ENCODE measurements around the gene PKP2. TPM values are rescaled to one million over a fixed set of nuclear protein-coding genes. Genes with fewer than 3 reads are reported as not detected.

The PKP2 gene
- total and polyA plus RNA-seq, 2 of the 4 experiments (the other 2 are of a cell fraction) = 0.10 to 0.18 TPM

DNA sequence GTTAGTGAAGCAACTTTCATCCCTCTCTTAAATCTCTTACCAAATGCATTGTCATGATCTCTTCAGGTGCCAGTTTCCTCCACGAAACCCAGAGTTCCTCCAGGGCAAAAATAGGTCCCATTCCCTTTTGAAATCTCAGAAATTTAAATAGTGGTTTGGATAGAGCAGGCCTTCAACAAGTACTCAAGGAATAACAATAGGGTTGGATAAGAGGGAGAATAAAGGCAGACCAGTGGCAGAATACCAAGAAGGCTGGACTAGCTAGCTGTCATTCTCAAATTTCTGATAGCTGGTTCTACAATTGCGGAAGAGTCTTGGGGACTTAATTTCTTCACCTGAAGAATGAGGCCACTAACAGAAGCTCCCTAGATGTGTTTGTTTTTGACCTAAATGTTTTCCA, 62.5 kb downstream of the PKP2 start:
- in situ Hi-C loops (cut with MboI; ENCODE audit: low sequenced_read_pairs) = no loop called here
- Histone ChIP-seq H4K20me1 (ENCODE audit: insufficient read depth, low read length) (no peaks in the 10 kb centered on the region), H3K4me1 (ENCODE audit: control insufficient read depth, insufficient read depth, low read length) (no peaks in the 10 kb centered on the region), H3K4ac (ENCODE audit: low read depth, low read length) (no peak overlapping the region), H3K9me1 (ENCODE audit: insufficient read depth, low read length) (no peaks in the 10 kb centered on the region), H3K23ac (ENCODE audit: low read depth, low read length) (no peak overlapping the region), H2BK20ac (ENCODE audit: low read depth, low read length) (no peak overlapping the region), H3K79me1 (ENCODE audit: low read depth in 1 of 2, low read length in 2 of 2) (no peaks in the 10 kb centered on the region), H4K5ac (ENCODE audit: low read depth, low read length) (no peak overlapping the region), H2BK5ac (ENCODE audit: low read depth, low read length, poor library complexity, severe bottlenecking) (no peak overlapping the region), H3K9ac (ENCODE audit: low read depth, low read length) (no peak overlapping the region), H3K18ac (ENCODE audit: low read depth, low read length) (no peak overlapping the region), H2AFZ (replicated peaks; ENCODE audit: low read length, poor library complexity) (no peak overlapping the region), H2AK5ac (ENCODE audit: low read depth, low read length) (no peak overlapping the region), H3K14ac (replicated peaks; ENCODE audit: low read depth, low read length) (no peak overlapping the region), H3K36me3 (ENCODE audit: control insufficient read depth, insufficient read depth, low read length) (no peaks in the 10 kb centered on the region), H3K4me2 (ENCODE audit: low read depth, low read length) (no peak overlapping the region), H4K8ac (ENCODE audit: low read depth in 2 of 2, low read length in 2 of 2) (no peak overlapping the region), H4K91ac (ENCODE audit: insufficient read depth, low read depth, low read length) (no peak overlapping the region), H3K27ac (ENCODE audit: insufficient read depth, low read length) (no peak overlapping the region), H2BK15ac (ENCODE audit: low read depth, low read length) (no peak overlapping the region), H3K56ac (ENCODE audit: extremely low read depth, insufficient read depth, low read length) (no peak overlapping the region), H3K9me3 (ENCODE audit: control insufficient read depth, insufficient read depth, low read length) (no peaks in the 10 kb centered on the region), H2AK9ac (replicated peaks; ENCODE audit: low read depth, low read length, poor library complexity) (no peak overlapping the region), H3K27me3 (ENCODE audit: control insufficient read depth, insufficient read depth, low read length) (no peaks in the 10 kb centered on the region), H2BK120ac (ENCODE audit: low read depth, low read length) (no peak overlapping the region), H3K4me3 (ENCODE audit: insufficient read depth, low read depth, low read length) (no peak overlapping the region)
- DNase-seq (no peak), ATAC-seq (ENCODE audit: low read depth) (no peak)
- POLR2A ChIA-PET (ENCODE audit: unreplicated experiment) = no interaction called here
- intact Hi-C loops (cut with micrococcal nuclease) = no loop called here
- CTCF ChIA-PET = no interaction called here
- TF ChIP-seq CEBPB (IDR thresholded peaks at IDR 0.05; ENCODE audit: low read depth, low read length) = no peak
- TF ChIP-seq BHLHE40 (IDR thresholded peaks at IDR 0.05; ENCODE audit: low read depth, low read length) = no peak
- TF ChIP-seq NFE2L2 (IDR thresholded peaks at IDR 0.05; ENCODE audit: low read depth, low read length) = no peak
- no peak for TF ChIP-seq SMC3 (IDR thresholded peaks at IDR 0.05; ENCODE audit: low read depth, low read length)
- TF ChIP-seq RAD21 (IDR thresholded peaks at IDR 0.05; ENCODE audit: low read length) = no peak
- TF ChIP-seq RCOR1 (IDR thresholded peaks at IDR 0.05; ENCODE audit: insufficient replicate concordance, low read length) = no peak
- dilution Hi-C loops (cut with HindIII; ENCODE audit: low sequenced_read_pairs, unreplicated experiment) = no loop called here
- BruUV-seq (replicated peaks) = no TSS peak
- no CpG with 5 or more reads among the region's 2 CpGs for WGBS, 2 experiments (ENCODE audit: extremely low coverage in 2 of 2, insufficient read length in 1 of 2)
